Measurements from ENCODE around the gene RFPL3.
"Not testable (repeated sequence)": the region's sequence is repeated elsewhere in the genome, so short reads cannot be mapped to it uniquely, and the experiment has no call there.

RFPL3 gene

GRCh38 chr22:32355760-32356159 is 1.9 kb upstream of the RFPL3 start:
- Histone ChIP-seq H3K9me3 (ENCODE audit: insufficient read depth, low read length) (no peaks in the 10 kb centered on the region; the same call in 1 of the 2 replicates), H3K4me3 (ENCODE audit: insufficient read length, low read depth) (no peak overlapping the region), H3K4me1 (ENCODE audit: insufficient read depth, insufficient read length) (no peaks in the 10 kb centered on the region), H3K27me3 (ENCODE audit: insufficient read depth, insufficient read length) (no peaks in the 10 kb centered on the region), H3K9ac (ENCODE audit: insufficient read length, low read depth) (no peak overlapping the region), H3K36me3 (ENCODE audit: insufficient read depth, insufficient read length, low read length) (no peaks in the 10 kb centered on the region)
- peak; percentile 5 for DNase-seq (ENCODE audit: low read depth, low spot score)
- TF ChIP-seq YY1 (IDR thresholded peaks at IDR 0.05; ENCODE audit: insufficient read depth, insufficient read length) (no peak), SUZ12 (IDR thresholded peaks at IDR 0.05; ENCODE audit: extremely low read depth, insufficient read depth, insufficient read length) (no peak), ZNF274 (IDR thresholded peaks at IDR 0.05; ENCODE audit: low read depth, low read length) (no peak)

- not testable (repeated sequence) for H3K4me1 ChIP-seq (ENCODE audit: insufficient read depth, insufficient read length); H3K4me3 ChIP-seq (ENCODE audit: insufficient read length, low read depth); H3K9me3 ChIP-seq (ENCODE audit: insufficient read depth, low read length); H3K36me3 ChIP-seq (ENCODE audit: insufficient read depth, insufficient read length, low read length); H3K27me3 ChIP-seq (ENCODE audit: insufficient read depth, insufficient read length); H3K9ac ChIP-seq (ENCODE audit: insufficient read length, low read depth); DNase-seq (ENCODE audit: low read depth, low spot score)
Measured at GRCh38 chr22:32360096-32360495, 2.4 kb downstream of the RFPL3 start.

- TF ChIP-seq SUZ12 (IDR thresholded peaks at IDR 0.05; ENCODE audit: extremely low read depth, insufficient read depth, insufficient read length) (no peak), ZNF274 (IDR thresholded peaks at IDR 0.05; ENCODE audit: low read depth, low read length) (no peak)
- Histone ChIP-seq H3K9me3 (ENCODE audit: insufficient read depth, low read length) (no peaks in the 10 kb centered on the region), H3K36me3 (ENCODE audit: insufficient read depth, insufficient read length, low read length) (no peaks in the 10 kb centered on the region), H3K27me3 (ENCODE audit: insufficient read depth, insufficient read length) (no peaks in the 10 kb centered on the region), H3K4me3 (ENCODE audit: insufficient read length, low read depth) (no peak overlapping the region), H3K4me1 (ENCODE audit: insufficient read depth, insufficient read length) (no peaks in the 10 kb centered on the region), H3K9ac (ENCODE audit: insufficient read length, low read depth) (no peak overlapping the region)
- DNase-seq (ENCODE audit: low read depth, low spot score) = no peak
Measured at GRCh38 chr22:32361257-32361656, 3.6 kb downstream of the RFPL3 start.

GRCh38 chr22:32364210-32364609 is 6.5 kb downstream of the RFPL3 start:
- Histone ChIP-seq H3K4me3 (ENCODE audit: insufficient read length, low read depth) (no peak overlapping the region), H3K4me1 (ENCODE audit: insufficient read depth, insufficient read length) (no peaks in the 10 kb centered on the region), H3K9me3 (ENCODE audit: insufficient read depth, low read length) (no peaks in the 10 kb centered on the region), H3K9ac (ENCODE audit: insufficient read length, low read depth) (no peak overlapping the region), H3K36me3 (ENCODE audit: insufficient read depth, insufficient read length, low read length) (no peaks in the 10 kb centered on the region), H3K27me3 (ENCODE audit: insufficient read depth, insufficient read length) (no peaks in the 10 kb centered on the region)
- TF ChIP-seq YY1 (IDR thresholded peaks at IDR 0.05; ENCODE audit: insufficient read depth, insufficient read length) = no peak
- TF ChIP-seq ZNF274 (IDR thresholded peaks at IDR 0.05; ENCODE audit: low read depth, low read length) = no peak
- no peak for TF ChIP-seq SUZ12 (IDR thresholded peaks at IDR 0.05; ENCODE audit: extremely low read depth, insufficient read depth, insufficient read length)
- no peak for DNase-seq (ENCODE audit: low read depth, low spot score)

- Histone ChIP-seq H3K4me3 (ENCODE audit: insufficient read length, low read depth) (no peak overlapping the region), H3K36me3 (ENCODE audit: insufficient read depth, insufficient read length, low read length) (no peaks in the 10 kb centered on the region), H3K4me1 (ENCODE audit: insufficient read depth, insufficient read length) (no peaks in the 10 kb centered on the region), H3K9me3 (ENCODE audit: insufficient read depth, low read length) (no peaks in the 10 kb centered on the region), H3K27me3 (ENCODE audit: insufficient read depth, insufficient read length) (no peaks in the 10 kb centered on the region), H3K9ac (ENCODE audit: insufficient read length, low read depth) (no peak overlapping the region)
- no peak for DNase-seq (ENCODE audit: low read depth, low spot score)
- TF ChIP-seq SUZ12 (IDR thresholded peaks at IDR 0.05; ENCODE audit: extremely low read depth, insufficient read depth, insufficient read length) = no peak
- TF ChIP-seq ZNF274 (IDR thresholded peaks at IDR 0.05; ENCODE audit: low read depth, low read length) = no peak
- TF ChIP-seq YY1 (IDR thresholded peaks at IDR 0.05; ENCODE audit: insufficient read depth, insufficient read length) = no peak
Measured at GRCh38 chr22:32375678-32376450, 18.2 kb downstream of the RFPL3 start.

GRCh38 chr22:32376681-32377080 is 19.0 kb downstream of the RFPL3 start:
- Histone ChIP-seq H3K4me3 (ENCODE audit: insufficient read length, low read depth) (no peak overlapping the region), H3K9me3 (ENCODE audit: insufficient read depth, low read length) (no peaks in the 10 kb centered on the region), H3K9ac (ENCODE audit: insufficient read length, low read depth) (no peak overlapping the region), H3K4me1 (ENCODE audit: insufficient read depth, insufficient read length) (no peaks in the 10 kb centered on the region), H3K27me3 (ENCODE audit: insufficient read depth, insufficient read length) (no peaks in the 10 kb centered on the region), H3K36me3 (ENCODE audit: insufficient read depth, insufficient read length, low read length) (no peaks in the 10 kb centered on the region)
- DNase-seq (ENCODE audit: low read depth, low spot score) = no peak
- no peak for TF ChIP-seq ZNF274 (IDR thresholded peaks at IDR 0.05; ENCODE audit: low read depth, low read length)
- no peak for TF ChIP-seq SUZ12 (IDR thresholded peaks at IDR 0.05; ENCODE audit: extremely low read depth, insufficient read depth, insufficient read length)
- no peak for TF ChIP-seq YY1 (IDR thresholded peaks at IDR 0.05; ENCODE audit: insufficient read depth, insufficient read length)

- Histone ChIP-seq H3K36me3 (ENCODE audit: insufficient read depth, insufficient read length, low read length) (no peaks in the 10 kb centered on the region), H3K27me3 (ENCODE audit: insufficient read depth, insufficient read length) (no peaks in the 10 kb centered on the region), H3K4me1 (ENCODE audit: insufficient read depth, insufficient read length) (no peaks in the 10 kb centered on the region), H3K4me3 (ENCODE audit: insufficient read length, low read depth) (no peak overlapping the region), H3K9me3 (ENCODE audit: insufficient read depth, low read length) (no peaks in the 10 kb centered on the region), H3K9ac (ENCODE audit: insufficient read length, low read depth) (no peak overlapping the region)
- no peak for TF ChIP-seq SUZ12 (IDR thresholded peaks at IDR 0.05; ENCODE audit: extremely low read depth, insufficient read depth, insufficient read length)
- TF ChIP-seq YY1 (IDR thresholded peaks at IDR 0.05; ENCODE audit: insufficient read depth, insufficient read length) = no peak
- no peak for TF ChIP-seq ZNF274 (IDR thresholded peaks at IDR 0.05; ENCODE audit: low read depth, low read length)
- peak; percentile 46 for DNase-seq (ENCODE audit: low read depth, low spot score)
Measured at GRCh38 chr22:32378707-32379272, 21.1 kb downstream of the RFPL3 start.

Data from NT2/D1 (cell line).